ENCODE data around the gene DHDDS.

DNA sequence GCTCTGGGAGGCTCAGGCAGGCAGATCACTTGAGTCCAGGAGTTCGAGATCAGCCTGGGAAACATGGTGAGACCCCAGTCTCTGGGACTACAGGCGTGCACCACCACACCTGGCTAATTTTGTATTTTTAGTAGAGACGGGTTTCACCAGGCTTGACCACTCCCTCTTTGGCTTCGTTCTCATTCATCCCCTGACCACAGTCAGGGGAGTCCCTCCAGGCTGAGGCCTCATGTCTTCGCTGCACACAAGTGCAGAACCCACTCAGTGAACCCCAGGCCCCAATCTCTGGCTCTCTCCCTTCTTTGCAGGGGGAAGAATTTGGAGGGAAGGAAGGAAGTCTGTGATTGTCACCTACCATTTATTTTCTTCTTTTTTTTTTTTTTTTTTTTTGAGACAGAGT lies 88.2 kb downstream of the DHDDS start:
- TF ChIP-seq, protein P1, sequence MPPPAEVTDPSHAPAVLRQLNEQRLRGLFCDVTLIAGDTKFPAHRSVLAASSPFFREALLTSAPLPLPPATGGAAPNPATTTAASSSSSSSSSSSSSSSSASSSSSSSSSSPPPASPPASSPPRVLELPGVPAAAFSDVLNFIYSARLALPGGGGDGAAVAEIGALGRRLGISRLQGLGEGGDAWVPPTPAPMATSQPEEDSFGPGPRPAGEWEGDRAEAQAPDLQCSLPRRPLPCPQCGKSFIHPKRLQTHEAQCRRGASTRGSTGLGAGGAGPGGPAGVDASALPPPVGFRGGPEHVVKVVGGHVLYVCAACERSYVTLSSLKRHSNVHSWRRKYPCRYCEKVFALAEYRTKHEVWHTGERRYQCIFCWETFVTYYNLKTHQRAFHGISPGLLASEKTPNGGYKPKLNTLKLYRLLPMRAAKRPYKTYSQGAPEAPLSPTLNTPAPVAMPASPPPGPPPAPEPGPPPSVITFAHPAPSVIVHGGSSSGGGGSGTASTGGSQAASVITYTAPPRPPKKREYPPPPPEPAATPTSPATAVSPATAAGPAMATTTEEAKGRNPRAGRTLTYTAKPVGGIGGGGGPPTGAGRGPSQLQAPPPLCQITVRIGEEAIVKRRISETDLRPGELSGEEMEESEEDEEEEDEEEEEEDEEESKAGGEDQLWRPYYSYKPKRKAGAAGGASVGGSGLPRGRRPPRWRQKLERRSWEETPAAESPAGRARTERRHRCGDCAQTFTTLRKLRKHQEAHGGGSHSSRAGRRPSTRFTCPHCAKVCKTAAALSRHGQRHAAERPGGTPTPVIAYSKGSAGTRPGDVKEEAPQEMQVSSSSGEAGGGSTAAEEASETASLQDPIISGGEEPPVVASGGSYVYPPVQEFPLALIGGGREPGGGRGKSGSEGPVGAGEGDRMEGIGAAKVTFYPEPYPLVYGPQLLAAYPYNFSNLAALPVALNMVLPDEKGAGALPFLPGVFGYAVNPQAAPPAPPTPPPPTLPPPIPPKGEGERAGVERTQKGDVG (CRISPR knock-in tag; IDR thresholded peaks at IDR 0.05; ENCODE audit: borderline replicate concordance): no peak
- TF ChIP-seq MEIS1 (CRISPR knock-in tag; IDR thresholded peaks at IDR 0.05; ENCODE audit: borderline replicate concordance): no peak
- TF ChIP-seq, protein P2, sequence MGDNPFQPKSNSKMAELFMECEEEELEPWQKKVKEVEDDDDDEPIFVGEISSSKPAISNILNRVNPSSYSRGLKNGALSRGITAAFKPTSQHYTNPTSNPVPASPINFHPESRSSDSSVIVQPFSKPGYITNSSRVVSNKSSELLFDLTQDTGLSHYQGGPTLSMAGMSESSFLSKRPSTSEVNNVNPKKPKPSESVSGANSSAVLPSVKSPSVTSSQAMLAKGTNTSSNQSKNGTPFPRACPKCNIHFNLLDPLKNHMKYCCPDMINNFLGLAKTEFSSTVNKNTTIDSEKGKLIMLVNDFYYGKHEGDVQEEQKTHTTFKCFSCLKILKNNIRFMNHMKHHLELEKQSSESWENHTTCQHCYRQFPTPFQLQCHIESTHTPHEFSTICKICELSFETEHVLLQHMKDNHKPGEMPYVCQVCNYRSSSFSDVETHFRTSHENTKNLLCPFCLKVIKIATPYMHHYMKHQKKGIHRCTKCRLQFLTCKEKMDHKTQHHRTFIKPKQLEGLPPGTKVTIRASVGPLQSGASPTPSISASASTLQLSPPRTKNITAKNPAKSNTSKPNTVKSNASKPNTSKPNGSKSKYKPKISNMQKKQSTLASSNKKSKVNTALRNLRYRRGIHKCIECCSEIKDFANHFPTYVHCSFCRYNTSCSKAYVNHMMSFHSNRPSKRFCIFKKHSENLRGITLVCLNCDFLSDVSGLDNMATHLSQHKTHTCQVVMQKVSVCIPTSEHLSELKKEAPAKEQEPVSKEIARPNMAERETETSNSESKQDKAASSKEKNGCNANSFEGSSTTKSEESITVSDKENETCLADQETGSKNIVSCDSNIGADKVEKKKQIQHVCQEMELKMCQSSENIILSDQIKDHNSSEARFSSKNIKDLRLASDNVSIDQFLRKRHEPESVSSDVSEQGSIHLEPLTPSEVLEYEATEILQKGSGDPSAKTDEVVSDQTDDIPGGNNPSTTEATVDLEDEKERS (CRISPR knock-in tag; IDR thresholded peaks at IDR 0.05): no peak
- no peak for TF ChIP-seq NRL (CRISPR knock-in tag; IDR thresholded peaks at IDR 0.05; ENCODE audit: borderline replicate concordance)
- no peak for TF ChIP-seq JUNB (CRISPR knock-in tag; IDR thresholded peaks at IDR 0.05; ENCODE audit: borderline replicate concordance)
- TF ChIP-seq, protein P3, sequence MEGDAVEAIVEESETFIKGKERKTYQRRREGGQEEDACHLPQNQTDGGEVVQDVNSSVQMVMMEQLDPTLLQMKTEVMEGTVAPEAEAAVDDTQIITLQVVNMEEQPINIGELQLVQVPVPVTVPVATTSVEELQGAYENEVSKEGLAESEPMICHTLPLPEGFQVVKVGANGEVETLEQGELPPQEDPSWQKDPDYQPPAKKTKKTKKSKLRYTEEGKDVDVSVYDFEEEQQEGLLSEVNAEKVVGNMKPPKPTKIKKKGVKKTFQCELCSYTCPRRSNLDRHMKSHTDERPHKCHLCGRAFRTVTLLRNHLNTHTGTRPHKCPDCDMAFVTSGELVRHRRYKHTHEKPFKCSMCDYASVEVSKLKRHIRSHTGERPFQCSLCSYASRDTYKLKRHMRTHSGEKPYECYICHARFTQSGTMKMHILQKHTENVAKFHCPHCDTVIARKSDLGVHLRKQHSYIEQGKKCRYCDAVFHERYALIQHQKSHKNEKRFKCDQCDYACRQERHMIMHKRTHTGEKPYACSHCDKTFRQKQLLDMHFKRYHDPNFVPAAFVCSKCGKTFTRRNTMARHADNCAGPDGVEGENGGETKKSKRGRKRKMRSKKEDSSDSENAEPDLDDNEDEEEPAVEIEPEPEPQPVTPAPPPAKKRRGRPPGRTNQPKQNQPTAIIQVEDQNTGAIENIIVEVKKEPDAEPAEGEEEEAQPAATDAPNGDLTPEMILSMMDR (CRISPR knock-in tag; IDR thresholded peaks at IDR 0.05): no peak
